GM21526 (cell line): ENCODE data around the gene POMC.
"Not testable (repeated sequence)": the region's sequence is repeated elsewhere in the genome, so short reads cannot be mapped to it uniquely, and the experiment has no call there.

Experiments
- ATAC-seq: cut with Tn5 transposase; IDR thresholded peaks from one replicate; pipeline ENCODE4 v1.9.1; 2021; ENCODE audit warnings: moderate library complexity; ENCODE audit not compliant: unreplicated experiment, low FRiP score

POMC gene

GRCh38 chr2:25177211-25177611 lies 8.8 kb upstream of the POMC start:
- ATAC-seq = no peak

- ATAC-seq = no peak
Measured at GRCh38 chr2:25176541-25177181, 8.3 kb upstream of the POMC start.

- no peak for ATAC-seq
Measured at GRCh38 chr2:25176138-25176537, 7.8 kb upstream of the POMC start.

DNA sequence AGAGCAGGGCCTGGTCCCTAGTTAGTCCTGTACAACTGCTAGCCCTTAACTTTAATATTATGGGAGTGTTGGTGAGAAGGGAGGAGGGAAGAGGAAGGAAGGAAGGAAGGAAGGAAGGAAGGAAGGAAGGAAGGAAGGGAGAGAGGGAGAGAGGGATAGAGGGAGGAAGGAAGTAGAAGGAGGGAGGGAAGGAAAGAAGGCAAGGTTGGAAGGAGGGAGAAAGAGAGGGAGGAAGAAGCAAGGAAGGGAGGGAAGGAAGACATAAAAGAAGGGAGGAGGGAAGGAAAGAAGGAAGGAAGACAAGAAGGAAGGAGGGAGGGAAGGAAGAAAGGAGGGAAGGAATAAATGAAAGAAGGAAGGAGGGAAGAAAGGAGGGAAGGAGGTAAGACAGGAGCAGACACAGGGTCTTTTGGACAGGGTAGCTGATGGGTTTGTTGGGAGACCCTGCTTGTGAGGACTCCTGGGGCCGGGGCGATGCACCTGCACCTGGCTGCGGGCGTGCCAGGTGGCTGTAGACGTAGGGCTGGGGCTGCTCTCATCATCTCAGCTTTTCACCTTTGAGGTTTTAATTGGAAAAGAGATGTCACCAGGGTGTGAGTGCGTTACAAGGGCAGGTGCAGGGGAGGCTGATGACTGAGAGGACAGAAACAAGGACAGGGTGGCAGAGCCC lies 5.9 kb upstream of the POMC start:
- ATAC-seq = no peak

- no peak for ATAC-seq
Measured at GRCh38 chr2:25173719-25174118, 5.3 kb upstream of the POMC start.

GRCh38 chr2:25170888-25171287 lies 2.5 kb upstream of the POMC start:
- ATAC-seq = no peak

GRCh38 chr2:25169073-25169470 lies 692 bp upstream of the POMC start:
- ATAC-seq = no peak

GRCh38 chr2:25165992-25166875 lies 2.1 kb downstream of the POMC start:
- no peak for ATAC-seq

GRCh38 chr2:25164561-25164960 lies 3.8 kb downstream of the POMC start:
- no peak for ATAC-seq

DNA sequence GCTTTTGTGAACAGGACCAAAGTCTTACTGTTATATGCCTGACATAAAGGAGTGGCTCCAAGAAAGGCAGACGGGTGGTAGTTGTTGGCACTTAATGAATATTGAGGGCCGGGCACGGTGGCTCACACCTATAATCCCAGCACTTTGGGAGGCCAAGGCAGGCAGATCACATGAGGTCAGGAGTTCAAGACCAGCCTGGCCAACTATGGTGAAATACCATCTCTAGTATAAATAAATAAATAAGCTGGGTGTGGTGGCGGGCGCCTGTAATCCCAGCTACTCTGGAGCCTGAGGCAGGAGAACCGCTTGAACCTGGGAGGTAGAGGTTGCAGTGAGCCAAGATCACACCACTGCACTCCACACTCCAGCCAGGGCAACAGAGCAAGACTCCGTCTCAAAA lies 6.3 kb downstream of the POMC start:
- not testable (repeated sequence) for ATAC-seq

GRCh38 chr2:25161055-25161781 lies 7.2 kb downstream of the POMC start:
- ATAC-seq = no peak

DNA sequence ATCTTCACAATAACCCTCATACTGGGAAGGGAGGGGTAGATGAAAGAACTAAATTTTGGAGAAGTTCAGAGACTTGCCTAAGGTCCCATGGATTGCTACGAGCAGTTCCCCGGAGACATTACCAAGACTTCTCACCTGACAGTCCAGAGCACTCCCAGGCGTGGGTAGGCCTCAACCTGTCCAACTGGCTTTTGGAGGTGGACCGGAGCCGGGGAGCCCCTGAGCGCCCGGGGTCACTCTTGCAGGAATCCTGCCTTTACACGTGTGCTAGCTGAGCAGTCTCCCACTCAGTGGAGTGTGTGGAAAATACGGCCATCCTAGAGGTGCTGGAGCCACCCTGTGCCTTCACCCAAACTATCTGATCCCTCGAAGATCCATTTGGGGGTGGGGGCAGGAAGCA lies 8.0 kb downstream of the POMC start:
- no peak for ATAC-seq

DNA sequence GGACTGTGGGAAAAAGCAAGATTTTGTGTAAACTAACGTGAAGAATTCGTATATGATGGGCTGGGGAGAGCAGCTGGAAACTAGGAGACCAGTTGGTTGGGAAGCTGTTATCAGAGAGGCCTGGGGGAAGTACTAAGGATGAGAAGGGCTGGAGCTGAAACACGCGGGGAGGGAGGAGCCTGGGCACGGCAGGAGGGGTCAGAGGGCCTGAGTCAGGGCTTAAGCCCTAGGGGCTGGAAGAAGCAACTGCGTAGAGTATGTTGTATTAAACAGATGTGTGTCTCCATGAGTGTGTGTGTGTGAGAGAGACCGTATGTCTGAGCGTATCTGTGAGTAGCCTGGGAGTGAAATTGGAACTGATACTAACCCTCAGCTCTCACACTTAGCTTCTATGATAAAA lies 8.4 kb downstream of the POMC start:
- ATAC-seq = no peak

- ATAC-seq = no peak
Measured at GRCh38 chr2:25158096-25158852, 10.1 kb downstream of the POMC start.

DNA sequence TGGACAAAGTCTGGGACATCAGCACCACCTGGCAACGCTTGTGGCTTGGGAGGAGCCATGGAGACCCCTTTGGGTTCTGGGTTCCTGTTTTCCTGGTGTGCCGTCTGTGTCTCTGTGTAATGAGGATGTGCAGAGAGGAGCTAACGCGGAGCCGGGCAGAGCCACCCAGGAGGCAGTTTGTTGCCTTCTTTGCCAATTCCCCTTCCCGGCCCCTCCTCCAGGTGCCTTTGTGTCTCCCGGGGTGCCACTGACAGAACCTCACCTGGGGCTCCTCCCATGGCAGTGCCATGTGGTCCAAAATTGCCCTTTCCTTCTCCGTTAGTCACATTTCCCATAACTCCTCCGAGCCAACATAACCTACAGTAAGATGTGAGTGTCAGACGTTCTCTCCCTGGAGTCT lies 13.0 kb downstream of the POMC start:
- ATAC-seq = no peak

DNA sequence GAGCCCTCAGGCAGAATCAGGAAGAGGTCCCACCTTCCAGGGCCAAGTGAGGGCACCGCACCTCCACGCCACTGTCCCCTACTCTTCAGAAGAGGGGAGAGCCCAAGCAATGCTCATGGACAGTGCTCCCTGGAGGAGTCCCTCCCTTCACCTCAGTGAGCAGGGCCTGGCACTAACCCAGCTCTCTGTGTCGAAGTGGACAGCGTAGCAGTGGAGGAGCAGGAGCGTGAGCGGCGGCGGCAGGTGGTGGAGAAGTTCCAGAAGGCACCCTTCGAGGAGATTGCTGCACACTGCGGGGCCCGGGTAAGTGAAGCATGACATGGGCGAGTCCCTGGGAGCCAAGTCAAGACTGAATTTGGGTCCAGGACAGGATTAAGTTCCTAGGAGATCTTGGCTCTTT lies 16.7 kb downstream of the POMC start:
- no peak for ATAC-seq

DNA sequence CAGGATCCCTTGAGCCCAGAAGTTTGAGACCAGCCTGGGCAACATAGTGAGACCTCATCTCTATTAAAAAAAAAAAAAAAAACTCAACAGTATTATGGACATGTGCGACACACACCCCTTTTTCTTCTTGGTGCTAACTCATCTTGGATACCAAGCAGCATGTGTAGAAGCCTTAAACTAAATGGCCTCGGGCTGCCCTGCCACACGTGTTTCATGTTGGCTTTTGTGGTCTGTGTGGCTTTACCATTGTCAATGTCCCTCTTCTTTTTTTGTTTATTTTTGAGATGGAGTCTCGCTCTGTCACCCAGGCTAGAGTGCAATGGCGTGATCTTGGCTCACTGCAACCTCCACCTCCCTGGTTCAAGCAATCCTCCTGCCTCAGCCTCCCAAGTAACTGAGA lies 17.4 kb downstream of the POMC start:
- ATAC-seq = not testable (repeated sequence)

- ATAC-seq = no peak
Measured at GRCh38 chr2:25149646-25150045, 18.7 kb downstream of the POMC start.

DNA sequence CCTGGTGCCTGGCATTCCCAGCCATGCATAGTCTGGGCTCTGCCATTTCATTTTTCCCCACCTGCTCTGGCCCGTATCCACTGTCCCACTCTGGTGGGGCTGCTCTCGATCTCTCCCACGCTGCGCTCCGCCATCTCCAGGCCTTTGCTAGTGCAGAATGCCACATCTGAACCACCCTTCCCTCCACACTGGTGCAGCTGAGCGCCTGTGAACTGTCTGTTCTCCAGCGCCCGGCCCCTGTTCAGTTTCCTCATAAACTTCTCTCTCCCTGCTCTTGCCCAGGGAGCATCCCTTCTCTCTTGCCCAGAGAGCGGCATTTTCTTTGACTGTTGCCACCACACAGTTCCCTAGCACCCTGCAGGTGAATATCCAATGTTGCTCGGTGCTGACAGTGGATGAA lies 21.5 kb downstream of the POMC start:
- ATAC-seq = no peak

DNA sequence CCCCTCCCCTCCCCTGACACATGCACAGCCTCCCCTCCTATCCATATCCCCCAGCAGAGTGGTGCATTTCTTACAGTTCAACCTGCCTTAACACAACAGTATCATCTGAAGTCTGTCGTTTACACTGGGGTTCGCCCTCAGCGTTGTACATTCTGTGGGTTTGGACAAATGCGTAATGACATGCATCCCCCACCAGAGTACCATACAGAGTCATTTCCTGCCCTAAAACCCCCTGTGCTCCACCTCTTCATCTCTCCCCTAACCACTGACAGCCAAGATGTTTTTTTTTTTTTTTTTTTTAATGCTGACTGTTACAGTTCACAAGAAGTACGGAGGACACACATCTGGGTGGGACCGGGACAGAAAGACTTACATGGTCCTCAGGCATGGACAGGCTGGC lies 22.6 kb downstream of the POMC start:
- ATAC-seq = no peak
